LNCAP (cell line): ENCODE results near the gene HAGH.

Experiments used
- CTCF ChIP-seq: fragments of 450-650 bp; IDR thresholded peaks from 2 replicates; pipeline ENCODE4 v1.5.1; 2017; ENCODE audit warnings: mild to moderate bottlenecking

The HAGH gene

GRCh38 chr16:1828645-1829410, 2.2 kb upstream of the HAGH start:
- no peak for TF ChIP-seq CTCF

GRCh38 chr16:1825864-1826690, 548 bp downstream of the HAGH start:
- TF ChIP-seq CTCF: no peak

GRCh38 chr16:1825381-1825863, 1.2 kb downstream of the HAGH start:
- no peak for TF ChIP-seq CTCF

GRCh38 chr16:1823821-1824220, 2.8 kb downstream of the HAGH start:
- TF ChIP-seq CTCF: no peak

GRCh38 chr16:1822801-1823200, 3.8 kb downstream of the HAGH start:
- TF ChIP-seq CTCF: no peak

- no peak for TF ChIP-seq CTCF
Measured at GRCh38 chr16:1821861-1822611, 4.6 kb downstream of the HAGH start.

- TF ChIP-seq CTCF: no peak
Measured at GRCh38 chr16:1820946-1821290, 5.7 kb downstream of the HAGH start.
